Naive thymus-derived CD4-positive, alpha-beta T cell (primary cell): Measurements from ENCODE around the gene ATP5F1E. TPM values are rescaled to one million over a fixed set of nuclear protein-coding genes. Genes with fewer than 3 reads are reported as not detected.

ENCODE experiments used
- ATAC-seq: fragments of 150-1000 bp; cut with Tn5 transposase; 2 replicates; pipeline ENCODE4 v1.10.0; 2021; ENCODE audit warnings: mild to moderate bottlenecking, moderate library complexity
- CTCF ChIA-PET: fragments of 350-600 bp; sonication (Branson Sonifier 250); formaldehyde crosslinking; loops from one replicate; lab custom pipeline; 2021; ENCODE audit warnings: antibody characterized with exemption; lab: Charles Lee
- POLR2A ChIA-PET: fragments of 350-600 bp; sonication (Branson Sonifier 250); formaldehyde crosslinking; loops from one replicate; lab custom pipeline; 2021; ENCODE audit warnings: antibody characterized with exemption, inconsistent platforms; lab: Charles Lee
- DNase-seq, 9 donors: peaks; one replicate each; pipeline versions ENCODE4 v3.0.0 to v3.0.0-alpha.2; 2020 to 2022; ENCODE audit warnings: mixed read lengths in 1 of 9
- H3K27ac ChIP-seq: one replicate; pipeline ENCODE4 v1.7.0; 2013; ENCODE audit warnings: mild to moderate bottlenecking, low read depth, low read length, moderate library complexity
- H3K27me3 ChIP-seq, 2 donors: one replicate each; pipeline ENCODE4 v1.7.0; 2013; ENCODE audit warnings: low read length in 2 of 2, mild to moderate bottlenecking in 2 of 2, moderate library complexity in 2 of 2; ENCODE audit not compliant: control insufficient read depth in 2 of 2, insufficient read depth in 2 of 2
- H3K36me3 ChIP-seq, 3 experiments: 1 replicate in 2 of 3; 2 replicates in 1 of 3; pipeline ENCODE4 v1.7.0; 2013; ENCODE audit warnings: low read length in 3 of 3, mild to moderate bottlenecking in 3 of 3, moderate library complexity in 1 of 3; ENCODE audit not compliant: insufficient read depth in 3 of 3, control insufficient read depth in 2 of 3
- H3K4me1 ChIP-seq, 2 donors: one replicate each; pipeline ENCODE4 v1.7.0; 2013; ENCODE audit warnings: low read length in 2 of 2, mild to moderate bottlenecking in 2 of 2, moderate library complexity in 1 of 2; ENCODE audit not compliant: control insufficient read depth in 2 of 2, insufficient read depth in 2 of 2
- H3K4me3 ChIP-seq: 2 replicates; pipeline ENCODE4 v1.7.0; 2013; ENCODE audit warnings: mild to moderate bottlenecking, low read length
- H3K9me3 ChIP-seq, 3 experiments: 1 replicate in 2 of 3; 2 replicates in 1 of 3; pipeline ENCODE4 v1.7.0; 2013; ENCODE audit warnings: low read length in 3 of 3; ENCODE audit not compliant: control insufficient read depth in 2 of 3
- H3K27ac Mint-ChIP-seq, 9 donors: one replicate each; pipeline ENCODE4 v1.8.0; 2020 to 2022; ENCODE audit warnings: mixed read lengths in 9 of 9, mild to moderate bottlenecking in 8 of 9, moderate library complexity in 5 of 9, inconsistent platforms in 2 of 9
- H3K27me3 Mint-ChIP-seq, 5 donors: one replicate each; pipeline ENCODE4 v1.8.0; 2021 to 2022; ENCODE audit warnings: mixed read lengths in 5 of 5, mild to moderate bottlenecking in 1 of 5
- H3K36me3 Mint-ChIP-seq, 5 donors: one replicate each; pipeline ENCODE4 v1.8.0; 2020 to 2022; ENCODE audit warnings: mixed read lengths in 5 of 5, mild to moderate bottlenecking in 3 of 5, inconsistent platforms in 1 of 5
- H3K4me1 Mint-ChIP-seq, 7 donors: one replicate each; pipeline ENCODE4 v1.8.0; 2020 to 2022; ENCODE audit warnings: mixed read lengths in 7 of 7, mild to moderate bottlenecking in 3 of 7, inconsistent platforms in 1 of 7
- H3K4me3 Mint-ChIP-seq, 10 donors: one replicate each; pipeline ENCODE4 v1.8.0; 2020 to 2022; ENCODE audit warnings: mild to moderate bottlenecking in 10 of 10, mixed read lengths in 10 of 10, moderate library complexity in 6 of 10, inconsistent platforms in 2 of 10
- H3K9me3 Mint-ChIP-seq, 11 donors: one replicate each; pipeline ENCODE4 v1.8.0; 2020 to 2022; ENCODE audit warnings: mixed read lengths in 11 of 11, mild to moderate bottlenecking in 4 of 11, inconsistent platforms in 1 of 11, moderate library complexity in 1 of 11
- intact Hi-C, 2 donors: fragments of 100-400 bp; cut with micrococcal nuclease; formaldehyde crosslinking; loops; one replicate each; pipeline ENCODE4 v1.15.1; 2023
- polyA plus RNA-seq, 2 donors: library from polyadenylated mRNA; unstranded; fragments of 300-500 nt; fragmentation: Illumina TruSeq; gene quantifications; one replicate each; pipeline ENCODE4 v1.2.3, GENCODE V29; 2021
- total RNA-seq, 6 experiments: library from RNA in 5 of 6; stranded (reverse) in 5 of 6; gene quantifications; 1 replicate in 5 of 6; 2 replicates in 1 of 6; pipeline ENCODE4 v1.2.3 and lab custom pipeline; 2021 to 2026

ATP5F1E gene
- total and polyA plus RNA-seq, 7 experiments from 2014 or later, result 31.4 to 81.7 (median 67.4) TPM

DNA sequence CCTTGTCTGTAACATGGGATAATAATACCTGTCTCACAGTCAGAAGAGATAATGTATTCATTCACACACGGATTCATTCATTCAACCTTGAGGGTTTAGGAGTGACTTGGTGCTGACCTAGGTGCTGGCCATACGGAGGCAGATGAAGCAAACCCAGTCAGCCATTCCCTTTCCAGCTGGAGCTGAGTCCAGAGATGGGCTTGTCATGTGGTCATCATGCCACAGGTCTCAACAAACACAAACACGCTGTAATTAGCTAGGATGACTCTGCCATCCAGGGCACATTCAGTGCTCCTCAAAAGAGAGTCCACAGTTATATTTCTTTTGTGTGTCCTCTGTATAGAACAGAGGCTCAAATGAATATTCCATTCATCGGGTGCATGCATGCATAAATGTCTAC, 29.9 kb upstream of the ATP5F1E start:
- Mint-ChIP-seq H3K4me3 (no peak overlapping the region), H3K27me3 (peaks cover 0 to 48% (median 3%) of the 10 kb centered on the region in 5 donors), H3K4me1 (no peaks in the 10 kb centered on the region), H3K9me3 (no peaks in the 10 kb centered on the region), H3K27ac (no peak overlapping the region), H3K36me3 (no peaks in the 10 kb centered on the region)
- Histone ChIP-seq H3K9me3 (no peaks in the 10 kb centered on the region), H3K4me3 (no peak overlapping the region), H3K36me3 (no peaks in the 10 kb centered on the region), H3K4me1 (no peaks in the 10 kb centered on the region), H3K27ac (no peak overlapping the region), H3K27me3 (no peaks in the 10 kb centered on the region)
- ATAC-seq (no peak), DNase-seq (no peak)
- intact Hi-C loops, result no loop called here
- ChIA-PET CTCF (no interaction called here), POLR2A (no interaction called here)

DNA sequence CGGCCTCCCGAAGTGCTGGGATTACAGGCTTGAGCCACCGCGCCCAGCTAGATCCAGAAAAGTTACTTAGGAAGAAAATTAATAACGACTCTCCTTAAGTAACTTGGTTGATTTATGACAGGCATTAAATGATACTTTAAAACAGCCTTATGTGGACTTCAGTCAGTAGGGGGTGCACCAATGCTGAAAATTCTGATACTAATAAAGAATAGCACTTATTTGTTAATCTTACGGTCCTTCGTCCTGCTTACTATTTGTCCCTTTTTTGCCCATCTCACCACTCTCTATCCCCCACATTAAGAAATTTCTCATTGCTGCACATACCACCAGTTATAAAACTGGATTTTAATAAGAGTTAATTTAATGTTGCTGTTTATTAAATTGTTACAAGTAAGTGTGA, 23.2 kb upstream of the ATP5F1E start:
- Mint-ChIP-seq H3K27me3 (peaks cover 10 to 59% (median 15%) of the 10 kb centered on the region in 5 donors), H3K9me3 (peaks cover 0 to 5% (median 0%) of the 10 kb centered on the region in 11 donors), H3K4me1 (no peaks in the 10 kb centered on the region), H3K36me3 (no peaks in the 10 kb centered on the region), H3K4me3 (no peak overlapping the region), H3K27ac (no peak overlapping the region)
- no peak for ATAC-seq
- no peaks in the 10 kb centered on the region for H3K4me1 ChIP-seq
- peaks cover 4 to 5% of the 10 kb centered on the region in 2 donors for H3K27me3 ChIP-seq
- intact Hi-C loops, result loop anchor here in 1 of 2 donors (1.0 kb wide), 3 partner anchors 152 to 348 kb away; no protein-coding TSS in a partner anchor
- ChIA-PET POLR2A (interaction anchor here (0.7 kb wide), 2 partner anchors 112 to 176 kb away, joined by 3 read pairs; no protein-coding TSS in a partner anchor), CTCF (interaction anchor here (1.0 kb wide), 1 partner anchor 347 kb away, joined by 3 read pairs; no protein-coding TSS in a partner anchor)
- H3K27ac ChIP-seq, result no peak overlapping the region
- no peaks in the 10 kb centered on the region for H3K36me3 ChIP-seq
- no peak overlapping the region for H3K4me3 ChIP-seq
- H3K9me3 ChIP-seq, result no peaks in the 10 kb centered on the region
- DNase-seq, result peak in 4 of 9 donors; percentile 5 to 25 (median 14)

DNA sequence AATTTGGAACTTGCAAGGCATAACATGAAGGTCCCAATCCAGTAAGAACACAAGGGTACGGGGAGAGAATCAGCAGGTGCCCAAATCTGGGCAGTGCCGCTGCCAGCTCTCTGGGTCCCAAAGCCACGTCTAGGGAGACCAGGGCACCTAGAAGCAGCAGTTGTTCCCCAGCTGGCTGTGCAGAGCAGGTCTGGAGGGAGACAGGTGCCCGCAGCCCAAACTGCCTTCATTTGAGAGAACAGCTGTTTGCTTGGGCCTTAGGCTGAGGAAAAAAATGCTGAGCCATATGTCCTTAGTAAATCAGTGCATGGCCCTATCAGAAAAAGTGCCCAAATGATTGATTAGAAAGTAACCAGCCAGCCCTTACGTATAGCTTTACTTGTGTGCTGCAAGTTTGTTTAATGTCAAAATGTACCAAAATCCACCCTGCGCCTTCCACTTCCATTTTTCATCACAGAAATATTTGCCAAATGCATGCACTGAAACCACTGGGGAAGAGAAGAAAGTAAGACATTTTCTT, 19.6 kb upstream of the ATP5F1E start:
- no peaks in the 10 kb centered on the region for H3K36me3 Mint-ChIP-seq
- Histone ChIP-seq H3K27me3 (peaks cover 4 to 5% of the 10 kb centered on the region in 2 donors), H3K36me3 (no peaks in the 10 kb centered on the region), H3K27ac (no peak overlapping the region), H3K4me1 (no peaks in the 10 kb centered on the region), H3K4me3 (no peak overlapping the region), H3K9me3 (no peaks in the 10 kb centered on the region)
- peaks cover 11 to 53% (median 15%) of the 10 kb centered on the region in 5 donors for H3K27me3 Mint-ChIP-seq
- POLR2A ChIA-PET, result no interaction called here
- H3K4me3 Mint-ChIP-seq, result no peak overlapping the region
- H3K9me3 Mint-ChIP-seq, result peaks cover 0 to 5% (median 0%) of the 10 kb centered on the region in 11 donors
- intact Hi-C loops, result no loop called here
- CTCF ChIA-PET, result interaction anchor here (0.7 to 1.1 kb wide), 2 partner anchors 142 to 156 kb away, joined by 3 read pairs; no protein-coding TSS in a partner anchor
- no peak for DNase-seq
- no peak for ATAC-seq
- peaks cover 0 to 10% (median 5%) of the 10 kb centered on the region in 7 donors for H3K4me1 Mint-ChIP-seq
- H3K27ac Mint-ChIP-seq, result no peak overlapping the region

- Histone ChIP-seq H3K4me3 (no peak overlapping the region), H3K36me3 (no peaks in the 10 kb centered on the region), H3K9me3 (no peaks in the 10 kb centered on the region), H3K27ac (no peak overlapping the region), H3K4me1 (no peaks in the 10 kb centered on the region), H3K27me3 (no peaks in the 10 kb centered on the region)
- Mint-ChIP-seq H3K27me3 (peaks cover 11 to 44% (median 15%) of the 10 kb centered on the region in 5 donors), H3K4me3 (no peak overlapping the region), H3K36me3 (no peaks in the 10 kb centered on the region), H3K4me1 (peaks cover 0 to 10% (median 5%) of the 10 kb centered on the region in 7 donors), H3K27ac (no peak overlapping the region), H3K9me3 (peaks cover 0 to 1% (median 0%) of the 10 kb centered on the region in 11 donors)
- DNase-seq, result no peak
- ChIA-PET POLR2A (interaction anchor here (1.1 to 1.2 kb wide), 2 partner anchors 8 to 10 kb away, joined by 3 read pairs; partner anchors contain the start of gene PRELID3B), CTCF (interaction anchor here (1.2 kb wide), 1 partner anchor 354 kb away, joined by 3 read pairs; no protein-coding TSS in a partner anchor)
- intact Hi-C loops, result no loop called here
- ATAC-seq, result no peak
Observed at GRCh38 chr20:59050437-59050836, 18.3 kb upstream of the ATP5F1E start.

DNA sequence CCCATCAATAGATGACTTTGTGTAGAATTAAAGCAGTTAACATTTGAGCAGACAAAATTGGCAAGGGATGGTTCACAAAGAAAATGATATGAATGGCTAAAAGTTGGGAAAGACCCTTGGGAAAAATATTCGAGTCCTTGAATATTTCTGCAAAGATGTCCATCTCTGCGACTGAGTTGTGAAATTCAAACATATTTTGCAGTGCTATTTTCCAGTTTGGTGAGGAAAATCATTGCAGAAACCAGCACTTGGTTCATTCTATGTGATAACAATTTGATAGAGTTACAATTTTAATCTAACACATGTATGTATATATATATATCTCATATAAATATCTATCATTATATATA, 16.5 kb upstream of the ATP5F1E start:
- Histone ChIP-seq H3K4me3 (no peak overlapping the region), H3K36me3 (no peaks in the 10 kb centered on the region), H3K27me3 (no peaks in the 10 kb centered on the region), H3K9me3 (no peaks in the 10 kb centered on the region), H3K4me1 (peaks cover 7 to 8% of the 10 kb centered on the region in 2 donors), H3K27ac (no peak overlapping the region)
- ATAC-seq (no peak), DNase-seq (no peak)
- CTCF ChIA-PET, result no interaction called here
- peaks cover 8 to 32% (median 15%) of the 10 kb centered on the region in 5 donors for H3K27me3 Mint-ChIP-seq
- POLR2A ChIA-PET, result no interaction called here
- H3K36me3 Mint-ChIP-seq, result no peaks in the 10 kb centered on the region
- H3K4me3 Mint-ChIP-seq, result no peak overlapping the region
- no peak overlapping the region for H3K27ac Mint-ChIP-seq
- H3K9me3 Mint-ChIP-seq, result peaks cover 0 to 1% (median 0%) of the 10 kb centered on the region in 11 donors
- intact Hi-C loops, result no loop called here
- H3K4me1 Mint-ChIP-seq, result peaks cover 5 to 19% (median 13%) of the 10 kb centered on the region in 7 donors

DNA sequence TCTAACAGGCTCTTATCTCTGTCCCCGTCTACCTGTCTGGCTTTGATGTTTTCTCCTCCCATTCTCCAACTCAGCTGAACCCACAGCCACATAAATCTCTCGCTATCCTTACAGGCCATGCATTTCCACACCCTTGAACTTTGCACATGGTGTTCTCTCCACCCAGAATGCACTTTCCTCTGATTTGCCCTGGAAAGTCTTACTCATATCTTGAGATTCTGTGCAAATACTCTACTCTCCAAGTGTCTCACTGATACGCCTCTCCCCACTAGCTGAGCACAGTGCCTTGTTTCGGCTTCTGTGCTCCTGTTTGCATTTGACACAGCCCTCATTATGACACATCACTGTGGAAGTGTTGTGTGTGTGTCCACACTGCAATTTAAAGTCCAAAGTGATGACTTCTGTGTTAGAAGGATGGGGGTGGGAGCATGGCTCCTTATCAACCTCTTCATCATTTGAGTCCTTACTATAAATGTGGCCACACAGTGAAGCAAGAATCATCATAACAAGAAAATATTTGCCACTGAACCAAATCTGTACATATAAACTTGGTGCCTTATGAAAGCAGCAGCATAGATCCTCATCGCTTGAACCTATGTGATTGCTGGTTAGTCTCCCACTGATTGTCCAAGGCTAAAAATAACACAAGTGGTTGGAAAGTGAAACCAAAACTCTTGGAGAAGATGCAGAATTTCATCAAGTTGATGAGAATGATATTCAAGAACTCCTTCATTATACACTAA, 16.0 kb upstream of the ATP5F1E start:
- intact Hi-C loops, result no loop called here

More for the DNA sequence above, 16.0 kb upstream of the ATP5F1E start:
- H3K27ac Mint-ChIP-seq, result peak overlapping the region in 1 of 9 donors; percentile 5
- Histone ChIP-seq H3K36me3 (no peaks in the 10 kb centered on the region), H3K4me3 (no peak overlapping the region), H3K4me1 (peaks cover 9 to 13% of the 10 kb centered on the region in 2 donors), H3K27ac (no peak overlapping the region), H3K27me3 (no peaks in the 10 kb centered on the region), H3K9me3 (no peaks in the 10 kb centered on the region)
- no peak overlapping the region for H3K4me3 Mint-ChIP-seq
- POLR2A ChIA-PET, result interaction anchor here (0.6 to 1.5 kb wide), 2 partner anchors 16 to 48 kb away, joined by 3 read pairs; partner anchors contain the start of gene ATP5F1E
- no peak for DNase-seq
- no peak for ATAC-seq
- CTCF ChIA-PET, result no interaction called here
- H3K4me1 Mint-ChIP-seq, result peaks cover 7 to 24% (median 18%) of the 10 kb centered on the region in 7 donors
- H3K9me3 Mint-ChIP-seq, result peaks cover 0 to 1% (median 0%) of the 10 kb centered on the region in 11 donors
- H3K27me3 Mint-ChIP-seq, result peaks cover 6 to 27% (median 11%) of the 10 kb centered on the region in 5 donors
- H3K36me3 Mint-ChIP-seq, result no peaks in the 10 kb centered on the region
